Activated B cell treated with CpG ODN at 0.5 μM for 24 hours (primary cell): ENCODE data around the gene THOC2. TPM values are rescaled to one million over a fixed set of nuclear protein-coding genes. Genes with fewer than 3 reads are reported as not detected.

ENCODE experiments used
- ATAC-seq: fragments of 200-7000 bp; cut with Tn5 transposase; one replicate; pipeline ENCODE4 v1.10.0; 2021; ENCODE audit warnings: low read depth, mild to moderate bottlenecking, moderate library complexity
- CTCF ChIA-PET: fragments of 350-600 bp; sonication (Branson Sonifier 250); formaldehyde crosslinking; loops from one replicate; lab custom pipeline; 2021; ENCODE audit warnings: antibody characterized with exemption; lab: Charles Lee
- POLR2A ChIA-PET: fragments of 350-600 bp; sonication (Branson Sonifier 250); formaldehyde crosslinking; loops from one replicate; lab custom pipeline; 2021; ENCODE audit warnings: antibody characterized with exemption; lab: Charles Lee
- DNase-seq: peaks from one replicate; pipeline ENCODE4 v3.0.0; 2022
- H3K27ac Mint-ChIP-seq: one replicate; pipeline ENCODE4 v1.8.0; 2020; ENCODE audit warnings: mixed read lengths
- H3K27me3 Mint-ChIP-seq: one replicate; pipeline ENCODE4 v1.8.0; 2021; ENCODE audit warnings: mixed read lengths
- H3K36me3 Mint-ChIP-seq: one replicate; pipeline ENCODE4 v1.8.0; 2021; ENCODE audit warnings: low read depth, mixed read lengths
- H3K4me1 Mint-ChIP-seq: one replicate; pipeline ENCODE4 v1.8.0; 2021; ENCODE audit warnings: mixed read lengths
- H3K4me3 Mint-ChIP-seq: one replicate; pipeline ENCODE4 v1.8.0; 2020; ENCODE audit warnings: mild to moderate bottlenecking, mixed read lengths
- H3K9me3 Mint-ChIP-seq: one replicate; pipeline ENCODE4 v1.8.0; 2020; ENCODE audit warnings: mixed read lengths
- CTCF ChIP-seq: fragments of 200-600 bp; IDR thresholded peaks from one replicate; pipeline ENCODE4 v1.8.0; 2022; ENCODE audit warnings: antibody characterized with exemption, mild to moderate bottlenecking
- intact Hi-C: fragments of 100-400 bp; cut with micrococcal nuclease; formaldehyde crosslinking; loops from one replicate; pipeline ENCODE4 v1.15.1; 2024
- total RNA-seq: library from RNA; stranded (reverse); gene quantifications from 2 replicates; pipeline ENCODE4 v1.2.3, GENCODE V29; 2022

THOC2 gene
- total RNA-seq, 1 donor from 2014 or later, result 106 TPM

GRCh38 chrX:123625477-123625876, 107.4 kb downstream of the THOC2 start:
- CTCF ChIA-PET, result no interaction called here
- H3K4me1 Mint-ChIP-seq, result peaks cover 4% of the 10 kb centered on the region
- TF ChIP-seq CTCF, result no peak

GRCh38 chrX:123617007-123617406, 115.8 kb downstream of the THOC2 start:
- Mint-ChIP-seq H3K27me3 (no peaks in the 10 kb centered on the region), H3K27ac (no peak overlapping the region), H3K4me3 (no peak overlapping the region), H3K4me1 (no peaks in the 10 kb centered on the region), H3K36me3 (peaks cover 43% of the 10 kb centered on the region), H3K9me3 (no peaks in the 10 kb centered on the region)
- TF ChIP-seq CTCF, result no peak
- ATAC-seq (no peak), DNase-seq (no peak)
- POLR2A ChIA-PET, result no interaction called here
- intact Hi-C loops, result no loop called here
- CTCF ChIA-PET, result no interaction called here

More at GRCh38 chrX:123625477-123625876, 107.4 kb downstream of the THOC2 start:
- Mint-ChIP-seq H3K27me3 (no peaks in the 10 kb centered on the region), H3K36me3 (peaks cover 66% of the 10 kb centered on the region), H3K4me3 (no peak overlapping the region), H3K27ac (no peak overlapping the region), H3K9me3 (no peaks in the 10 kb centered on the region)
- no peak for DNase-seq
- ATAC-seq, result no peak
- intact Hi-C loops, result loop anchor here (10.0 kb wide), 1 partner anchor 439 kb away; no protein-coding TSS in a partner anchor
- POLR2A ChIA-PET, result no interaction called here

GRCh38 chrX:123610915-123611314, 121.9 kb downstream of the THOC2 start:
- Mint-ChIP-seq H3K4me3 (no peak overlapping the region), H3K9me3 (no peaks in the 10 kb centered on the region), H3K27me3 (no peaks in the 10 kb centered on the region), H3K36me3 (peaks cover 56% of the 10 kb centered on the region), H3K4me1 (no peaks in the 10 kb centered on the region), H3K27ac (no peak overlapping the region)
- ChIA-PET POLR2A (no interaction called here), CTCF (no interaction called here)
- TF ChIP-seq CTCF, result no peak
- DNase-seq (no peak), ATAC-seq (no peak)
- intact Hi-C loops, result no loop called here

- H3K27ac Mint-ChIP-seq, result no peak overlapping the region
- H3K27me3 Mint-ChIP-seq, result no peaks in the 10 kb centered on the region
- intact Hi-C loops, result no loop called here
- POLR2A ChIA-PET, result no interaction called here
- H3K4me3 Mint-ChIP-seq, result no peak overlapping the region
- H3K36me3 Mint-ChIP-seq, result peaks cover 61% of the 10 kb centered on the region
- CTCF ChIA-PET, result no interaction called here
- H3K9me3 Mint-ChIP-seq, result no peaks in the 10 kb centered on the region
- ATAC-seq (no peak), DNase-seq (no peak)
- no peak for TF ChIP-seq CTCF
- no peaks in the 10 kb centered on the region for H3K4me1 Mint-ChIP-seq
Measured at GRCh38 chrX:123607806-123608205, 125.0 kb downstream of the THOC2 start.

GRCh38 chrX:123607270-123607669, 125.6 kb downstream of the THOC2 start:
- intact Hi-C loops, result no loop called here
- ATAC-seq, result no peak
- ChIA-PET CTCF (no interaction called here), POLR2A (no interaction called here)
- Mint-ChIP-seq H3K27me3 (no peaks in the 10 kb centered on the region), H3K4me1 (no peaks in the 10 kb centered on the region), H3K36me3 (peaks cover 63% of the 10 kb centered on the region), H3K9me3 (no peaks in the 10 kb centered on the region), H3K4me3 (no peak overlapping the region), H3K27ac (no peak overlapping the region)
- no peak for DNase-seq
- TF ChIP-seq CTCF, result no peak
